HEK293 (cell line): ENCODE results near the gene RHOBTB3.

ENCODE experiments used
- CTCF ChIA-PET: fragments of 350-600 bp; formaldehyde crosslinking; extraction: SDS; loops from one replicate; lab custom pipeline; 2021; ENCODE audit warnings: antibody characterized with exemption; lab: Yijun Ruan, JAX
- POLR2A ChIA-PET: fragments of 300-600 bp; formaldehyde crosslinking; extraction: SDS; loops from one replicate; lab custom pipeline; 2020; ENCODE audit warnings: antibody characterized with exemption, inconsistent platforms; lab: Yijun Ruan, JAX
- H3K27ac ChIP-seq: fragments of 200-500 bp; sonication (Bioruptor generic); 2 replicates; pipeline ENCODE4 v1.5.1; 2014; ENCODE audit warnings: low read depth, low read length, control low read depth, inconsistent platforms; ENCODE audit errors: extremely low read depth
- H3K36me3 ChIP-seq, 2 experiments: fragments of 200-500 bp in 1 of 2; sonication (Bioruptor generic) in 1 of 2; 1 replicate in 1 of 2; 2 replicates in 1 of 2; pipeline ENCODE4 v1.5.1; 2014 to 2017; ENCODE audit warnings: inconsistent platforms in 2 of 2, low read length in 2 of 2; ENCODE audit not compliant: control insufficient read depth in 2 of 2, insufficient read depth in 1 of 2
- H3K4me1 ChIP-seq: fragments of 200-500 bp; sonication (Bioruptor generic); 2 replicates; pipeline ENCODE4 v1.5.1; 2014; ENCODE audit warnings: mild to moderate bottlenecking, low read length, inconsistent platforms; ENCODE audit not compliant: control insufficient read depth, insufficient read depth
- H3K4me3 ChIP-seq: 2 replicates; pipeline ENCODE4 v1.5.1; 2011; ENCODE audit warnings: low read depth, mild to moderate bottlenecking, control low read depth, low read length, moderate library complexity
- H3K9me3 ChIP-seq: fragments of 200-500 bp; sonication (Bioruptor generic); 2 replicates; pipeline ENCODE4 v1.5.1; 2014; ENCODE audit warnings: low read depth, low read length, inconsistent platforms; ENCODE audit not compliant: control insufficient read depth, insufficient read depth
- AEBP2 ChIP-seq: fragments of 450-650 bp; formaldehyde crosslinking; IDR thresholded peaks from 2 replicates; pipeline ENCODE4 v1.5.1; 2016; ENCODE audit warnings: missing biosample characterization, missing genetic modification characterization, borderline replicate concordance
- PRDM1 ChIP-seq: fragments of 450-650 bp; formaldehyde crosslinking; IDR thresholded peaks from 2 replicates; pipeline ENCODE4; 2016; ENCODE audit warnings: missing biosample characterization, missing genetic modification characterization
- SCRT1 ChIP-seq: fragments of 450-650 bp; formaldehyde crosslinking; IDR thresholded peaks from 2 replicates; pipeline ENCODE4 v1.5.1; 2016; ENCODE audit warnings: missing biosample characterization, missing genetic modification characterization, borderline replicate concordance
- YY1 ChIP-seq: fragments of 450-650 bp; formaldehyde crosslinking; IDR thresholded peaks from 2 replicates; pipeline ENCODE4 v1.5.1; 2018; ENCODE audit warnings: missing biosample characterization, missing genetic modification characterization
- YY2 ChIP-seq: fragments of 450-650 bp; formaldehyde crosslinking; IDR thresholded peaks from 2 replicates; pipeline ENCODE4 v1.5.1; 2016; ENCODE audit warnings: missing biosample characterization, missing genetic modification characterization
- ZBTB17 ChIP-seq: fragments of 450-650 bp; formaldehyde crosslinking; IDR thresholded peaks from 2 replicates; pipeline ENCODE4 v1.5.1; 2016; ENCODE audit warnings: missing biosample characterization, missing genetic modification characterization
- ZNF132 ChIP-seq: fragments of 450-650 bp; formaldehyde crosslinking; IDR thresholded peaks from 2 replicates; pipeline ENCODE4 v1.5.1; 2017; ENCODE audit warnings: missing biosample characterization, missing genetic modification characterization, borderline replicate concordance
- ZNF23 ChIP-seq: fragments of 450-650 bp; formaldehyde crosslinking; IDR thresholded peaks from 2 replicates; pipeline ENCODE4 v1.5.1; 2016; ENCODE audit warnings: missing biosample characterization, missing genetic modification characterization, borderline replicate concordance
- ZNF24 ChIP-seq: fragments of 450-650 bp; formaldehyde crosslinking; IDR thresholded peaks from 2 replicates; pipeline ENCODE4 v1.5.1; 2016; ENCODE audit warnings: missing biosample characterization, missing genetic modification characterization
- ZNF366 ChIP-seq: fragments of 450-650 bp; formaldehyde crosslinking; conservative IDR thresholded peaks from 2 replicates; pipeline ENCODE4 v1.5.1; 2016; ENCODE audit warnings: missing biosample characterization, missing genetic modification characterization
- ZNF433 ChIP-seq: fragments of 450-650 bp; formaldehyde crosslinking; IDR thresholded peaks from 2 replicates; pipeline ENCODE4 v1.5.1; 2016; ENCODE audit warnings: missing biosample characterization, missing genetic modification characterization, low read depth
- ZNF518A ChIP-seq: fragments of 450-650 bp; formaldehyde crosslinking; conservative IDR thresholded peaks from 2 replicates; pipeline ENCODE4 v1.5.1; 2016; ENCODE audit warnings: low read depth, missing biosample characterization, missing genetic modification characterization
- ZNF530 ChIP-seq: fragments of 450-650 bp; formaldehyde crosslinking; IDR thresholded peaks from 2 replicates; pipeline ENCODE4 v1.5.1; 2016; ENCODE audit warnings: low read depth, missing biosample characterization, missing genetic modification characterization
- ZNF549 ChIP-seq: fragments of 450-650 bp; IDR thresholded peaks from 2 replicates; pipeline ENCODE4 v1.5.1; 2018; ENCODE audit warnings: missing biosample characterization, missing genetic modification characterization, mild to moderate bottlenecking, inconsistent platforms, moderate library complexity
- ZNF585B ChIP-seq: fragments of 450-650 bp; formaldehyde crosslinking; IDR thresholded peaks from 2 replicates; pipeline ENCODE4 v1.5.1; 2016; ENCODE audit warnings: missing biosample characterization, missing genetic modification characterization
- ZNF660 ChIP-seq: fragments of 450-650 bp; IDR thresholded peaks from 2 replicates; pipeline ENCODE4 v1.5.1; 2018; ENCODE audit warnings: missing biosample characterization, mild to moderate bottlenecking, missing genetic modification characterization
- ZNF791 ChIP-seq: fragments of 450-650 bp; formaldehyde crosslinking; IDR thresholded peaks from 2 replicates; pipeline ENCODE4 v1.5.1; 2016; ENCODE audit warnings: missing biosample characterization, missing genetic modification characterization
- TF ChIP-seq, protein P1 (sequence below): fragments of 450-650 bp; formaldehyde crosslinking; IDR thresholded peaks from 2 replicates; pipeline ENCODE4 v1.5.1; 2016; ENCODE audit warnings: missing biosample characterization, missing genetic modification characterization
- TF ChIP-seq, protein P2 (sequence below): fragments of 450-650 bp; formaldehyde crosslinking; IDR thresholded peaks from 2 replicates; pipeline ENCODE4 v1.5.1; 2016; ENCODE audit warnings: missing biosample characterization, missing genetic modification characterization, borderline replicate concordance
- TF ChIP-seq, protein P3 (sequence below): fragments of 450-650 bp; formaldehyde crosslinking; IDR thresholded peaks from 2 replicates; pipeline ENCODE4; 2016; ENCODE audit warnings: missing biosample characterization, missing genetic modification characterization

RHOBTB3 gene

GRCh38 chr5:95832664-95833063 lies 101.5 kb downstream of the RHOBTB3 start:
- ChIA-PET POLR2A (no interaction called here), CTCF (interaction anchor here (1.3 to 2.5 kb wide), 2 partner anchors 9 to 51 kb away, joined by 4 to 11 read pairs; no protein-coding TSS in a partner anchor)

DNA sequence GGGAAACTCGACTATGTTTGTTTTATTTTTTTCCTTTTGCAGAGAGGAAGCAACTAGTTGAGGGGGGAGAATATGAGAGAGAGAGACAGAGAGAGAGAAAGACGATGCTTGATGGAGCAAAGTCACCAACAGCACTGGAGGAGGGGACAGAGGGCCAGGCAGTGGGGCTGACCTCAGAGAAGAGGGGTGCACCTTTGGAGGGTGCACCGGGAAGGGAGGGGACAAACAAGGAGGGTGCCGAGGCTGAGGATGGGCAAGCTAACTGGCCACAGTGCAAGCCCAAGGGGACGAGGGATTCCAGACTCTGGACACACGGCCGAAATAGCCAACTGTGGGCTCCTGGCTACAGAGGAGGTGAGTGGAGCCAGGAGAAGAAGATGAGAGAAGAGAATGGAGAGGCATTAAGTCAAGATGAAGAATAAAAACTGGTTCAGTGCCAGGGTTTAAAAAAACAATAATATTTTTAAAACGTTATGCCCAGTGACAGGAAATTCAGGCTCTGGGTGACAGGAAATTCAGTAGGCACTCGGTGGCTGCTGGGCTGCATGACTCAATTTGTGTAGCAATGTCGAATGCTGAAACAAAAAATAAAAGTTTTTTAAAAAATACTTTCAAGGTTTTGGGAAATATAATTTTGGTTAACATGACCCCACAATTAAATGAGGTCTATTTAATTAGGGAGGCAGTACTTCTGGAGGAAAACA lies 104.7 kb downstream of the RHOBTB3 start:
- ChIA-PET POLR2A (interaction anchor here (2.1 kb wide), 1 partner anchor 13 kb away, joined by 31 read pairs; the partner anchor contains the start of gene GLRX), CTCF (interaction anchor here (0.7 to 3.6 kb wide), 7 partner anchors 12 to 191 kb away, joined by 3 to 22 read pairs (median 4); no protein-coding TSS in a partner anchor)
- H3K27ac ChIP-seq, result no peak overlapping the region
- H3K9me3 ChIP-seq, result no peaks in the 10 kb centered on the region
- no peaks in the 10 kb centered on the region; a peak in 1 of 3 replicates for H3K36me3 ChIP-seq
- no peak overlapping the region for H3K4me3 ChIP-seq
- H3K4me1 ChIP-seq, result peaks cover 7% of the 10 kb centered on the region
- TF ChIP-seq AEBP2 (tag by site-specific recombination), result no peak
- TF ChIP-seq ZNF518A (tag by site-specific recombination), result no peak
- peak; percentile 48 for TF ChIP-seq ZNF366 (tag by site-specific recombination)
- TF ChIP-seq ZBTB17 (tag by site-specific recombination), result 0 out of 2 replicates have a peak, but pooled peaks have one; percentile 34
- peak; percentile 69; the same call in 1 of the 2 replicates for TF ChIP-seq SCRT1
- no peak for TF ChIP-seq ZNF23

More at GRCh38 chr5:95832664-95833063, 101.5 kb downstream of the RHOBTB3 start:
- Histone ChIP-seq H3K9me3 (no peaks in the 10 kb centered on the region), H3K36me3 (no peaks in the 10 kb centered on the region; a peak in 1 of 3 replicates), H3K27ac (no peak overlapping the region), H3K4me1 (peaks cover 7% of the 10 kb centered on the region), H3K4me3 (no peak overlapping the region)
- TF ChIP-seq ZNF24 (tag by site-specific recombination) (no peak), ZNF530 (tag by site-specific recombination) (no peak), ZNF791 (tag by site-specific recombination) (no peak), YY1 (tag by site-specific recombination) (no peak), PRDM1 (tag by site-specific recombination) (no peak), ZNF585B (tag by site-specific recombination) (no peak), YY2 (tag by site-specific recombination) (no peak), ZNF433 (tag by site-specific recombination) (no peak), ZNF132 (no peak), ZNF660 (tag by site-specific recombination) (no peak), ZNF549 (tag by site-specific recombination) (no peak)
- TF ChIP-seq, protein P1, sequence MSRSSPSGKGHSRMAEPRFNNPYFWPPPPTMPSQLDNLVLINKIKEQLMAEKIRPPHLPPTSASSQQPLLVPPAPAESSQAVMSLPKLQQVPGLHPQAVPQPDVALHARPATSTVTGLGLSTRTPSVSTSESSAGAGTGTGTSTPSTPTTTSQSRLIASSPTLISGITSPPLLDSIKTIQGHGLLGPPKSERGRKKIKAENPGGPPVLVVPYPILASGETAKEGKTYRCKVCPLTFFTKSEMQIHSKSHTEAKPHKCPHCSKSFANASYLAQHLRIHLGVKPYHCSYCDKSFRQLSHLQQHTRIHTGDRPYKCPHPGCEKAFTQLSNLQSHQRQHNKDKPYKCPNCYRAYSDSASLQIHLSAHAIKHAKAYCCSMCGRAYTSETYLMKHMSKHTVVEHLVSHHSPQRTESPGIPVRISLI, result no peak
- TF ChIP-seq, protein P2, sequence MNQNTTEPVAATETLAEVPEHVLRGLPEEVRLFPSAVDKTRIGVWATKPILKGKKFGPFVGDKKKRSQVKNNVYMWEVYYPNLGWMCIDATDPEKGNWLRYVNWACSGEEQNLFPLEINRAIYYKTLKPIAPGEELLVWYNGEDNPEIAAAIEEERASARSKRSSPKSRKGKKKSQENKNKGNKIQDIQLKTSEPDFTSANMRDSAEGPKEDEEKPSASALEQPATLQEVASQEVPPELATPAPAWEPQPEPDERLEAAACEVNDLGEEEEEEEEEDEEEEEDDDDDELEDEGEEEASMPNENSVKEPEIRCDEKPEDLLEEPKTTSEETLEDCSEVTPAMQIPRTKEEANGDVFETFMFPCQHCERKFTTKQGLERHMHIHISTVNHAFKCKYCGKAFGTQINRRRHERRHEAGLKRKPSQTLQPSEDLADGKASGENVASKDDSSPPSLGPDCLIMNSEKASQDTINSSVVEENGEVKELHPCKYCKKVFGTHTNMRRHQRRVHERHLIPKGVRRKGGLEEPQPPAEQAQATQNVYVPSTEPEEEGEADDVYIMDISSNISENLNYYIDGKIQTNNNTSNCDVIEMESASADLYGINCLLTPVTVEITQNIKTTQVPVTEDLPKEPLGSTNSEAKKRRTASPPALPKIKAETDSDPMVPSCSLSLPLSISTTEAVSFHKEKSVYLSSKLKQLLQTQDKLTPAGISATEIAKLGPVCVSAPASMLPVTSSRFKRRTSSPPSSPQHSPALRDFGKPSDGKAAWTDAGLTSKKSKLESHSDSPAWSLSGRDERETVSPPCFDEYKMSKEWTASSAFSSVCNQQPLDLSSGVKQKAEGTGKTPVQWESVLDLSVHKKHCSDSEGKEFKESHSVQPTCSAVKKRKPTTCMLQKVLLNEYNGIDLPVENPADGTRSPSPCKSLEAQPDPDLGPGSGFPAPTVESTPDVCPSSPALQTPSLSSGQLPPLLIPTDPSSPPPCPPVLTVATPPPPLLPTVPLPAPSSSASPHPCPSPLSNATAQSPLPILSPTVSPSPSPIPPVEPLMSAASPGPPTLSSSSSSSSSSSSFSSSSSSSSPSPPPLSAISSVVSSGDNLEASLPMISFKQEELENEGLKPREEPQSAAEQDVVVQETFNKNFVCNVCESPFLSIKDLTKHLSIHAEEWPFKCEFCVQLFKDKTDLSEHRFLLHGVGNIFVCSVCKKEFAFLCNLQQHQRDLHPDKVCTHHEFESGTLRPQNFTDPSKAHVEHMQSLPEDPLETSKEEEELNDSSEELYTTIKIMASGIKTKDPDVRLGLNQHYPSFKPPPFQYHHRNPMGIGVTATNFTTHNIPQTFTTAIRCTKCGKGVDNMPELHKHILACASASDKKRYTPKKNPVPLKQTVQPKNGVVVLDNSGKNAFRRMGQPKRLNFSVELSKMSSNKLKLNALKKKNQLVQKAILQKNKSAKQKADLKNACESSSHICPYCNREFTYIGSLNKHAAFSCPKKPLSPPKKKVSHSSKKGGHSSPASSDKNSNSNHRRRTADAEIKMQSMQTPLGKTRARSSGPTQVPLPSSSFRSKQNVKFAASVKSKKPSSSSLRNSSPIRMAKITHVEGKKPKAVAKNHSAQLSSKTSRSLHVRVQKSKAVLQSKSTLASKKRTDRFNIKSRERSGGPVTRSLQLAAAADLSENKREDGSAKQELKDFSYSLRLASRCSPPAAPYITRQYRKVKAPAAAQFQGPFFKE (tag by site-specific recombination), result no peak
- TF ChIP-seq, protein P3, sequence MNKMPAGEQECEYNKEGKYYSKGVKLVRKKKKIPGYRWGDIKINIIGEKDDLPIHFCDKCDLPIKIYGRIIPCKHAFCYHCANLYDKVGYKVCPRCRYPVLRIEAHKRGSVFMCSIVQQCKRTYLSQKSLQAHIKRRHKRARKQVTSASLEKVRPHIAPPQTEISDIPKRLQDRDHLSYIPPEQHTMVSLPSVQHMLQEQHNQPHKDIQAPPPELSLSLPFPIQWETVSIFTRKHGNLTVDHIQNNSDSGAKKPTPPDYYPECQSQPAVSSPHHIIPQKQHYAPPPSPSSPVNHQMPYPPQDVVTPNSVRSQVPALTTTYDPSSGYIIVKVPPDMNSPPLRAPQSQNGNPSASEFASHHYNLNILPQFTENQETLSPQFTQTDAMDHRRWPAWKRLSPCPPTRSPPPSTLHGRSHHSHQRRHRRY (tag by site-specific recombination), result no peak
